ENCODE measurements around the gene ANO9.
"Not testable (repeated sequence)": the region's sequence is repeated elsewhere in the genome, so short reads cannot be mapped to it uniquely, and the experiment has no call there.

The ANO9 gene

DNA sequence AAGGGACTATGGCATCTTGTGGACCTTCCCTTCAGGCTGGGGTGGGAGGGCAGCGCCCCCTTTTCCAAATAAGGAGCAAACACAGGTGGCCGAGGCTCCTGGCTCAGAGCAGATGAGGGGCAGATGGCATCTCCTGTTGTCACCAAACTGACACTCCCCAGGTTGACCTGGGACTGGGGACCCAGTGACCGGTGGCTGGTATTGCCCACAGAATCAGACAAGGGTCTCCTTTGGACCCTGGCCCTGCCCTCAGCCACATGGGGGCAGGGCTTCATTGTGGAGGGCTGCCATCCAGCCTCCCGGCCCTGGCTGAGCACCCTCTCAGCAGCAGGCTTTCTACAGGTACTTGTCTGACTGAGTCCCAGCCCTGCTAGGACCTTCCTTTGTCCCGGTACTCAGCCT lies 26.2 kb downstream of the ANO9 start:
- DNase-seq (ENCODE audit: low read depth) = no peak

DNA sequence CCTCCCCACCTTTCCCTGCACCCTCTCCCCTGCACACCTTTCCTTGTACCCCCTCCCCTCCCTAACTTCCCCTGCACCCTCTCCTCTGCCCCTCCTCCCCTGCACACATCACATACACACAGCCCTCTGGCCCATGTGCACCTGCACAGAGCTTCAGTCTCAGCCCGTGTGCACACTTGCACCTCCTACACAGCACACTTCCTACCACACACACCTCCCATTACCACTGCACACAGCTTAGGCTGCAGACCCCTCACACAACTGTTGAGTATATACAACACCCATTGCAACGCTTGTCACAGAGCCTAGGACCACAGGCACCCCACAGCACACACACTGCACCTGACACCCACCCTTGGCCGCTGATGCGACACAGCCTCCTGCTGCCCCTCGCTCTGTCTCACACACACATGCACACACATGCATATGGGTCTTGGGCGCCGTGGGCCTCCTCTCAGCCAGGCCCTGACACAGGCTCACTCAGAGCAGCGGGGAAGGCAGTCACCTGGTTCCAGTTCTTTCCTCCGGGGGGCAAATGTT lies 27.4 kb downstream of the ANO9 start:
- DNase-seq (ENCODE audit: low read depth) = no peak

- no peak for DNase-seq (ENCODE audit: low read depth)
Observed at GRCh38 chr11:413120-414081, 28.4 kb downstream of the ANO9 start.

GRCh38 chr11:412641-413119 lies 29.1 kb downstream of the ANO9 start:
- no peak for DNase-seq (ENCODE audit: low read depth)

DNA sequence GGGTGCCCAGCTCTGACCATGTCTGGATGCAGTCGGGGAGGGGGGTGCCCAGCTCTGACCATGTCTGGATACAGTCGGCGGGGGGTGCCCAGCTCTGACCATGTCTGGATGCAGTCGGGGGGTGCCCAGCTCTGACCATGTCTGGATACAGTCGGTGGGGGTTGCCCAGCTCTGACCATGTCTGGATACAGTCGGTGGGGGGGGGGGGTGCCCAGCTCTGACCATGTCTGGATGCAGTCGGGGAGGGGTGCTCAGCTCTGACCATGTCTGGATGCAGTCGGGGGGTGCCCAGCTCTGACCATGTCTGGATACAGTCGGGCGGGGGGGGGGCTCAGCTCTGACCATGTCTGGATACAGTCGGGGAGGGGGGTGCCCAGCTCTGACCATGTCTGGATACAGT lies 30.3 kb downstream of the ANO9 start:
- not testable (repeated sequence) for DNase-seq (ENCODE audit: low read depth)

- not testable (repeated sequence) for DNase-seq (ENCODE audit: low read depth)
Observed at GRCh38 chr11:410711-411110, 31.1 kb downstream of the ANO9 start.

DNA sequence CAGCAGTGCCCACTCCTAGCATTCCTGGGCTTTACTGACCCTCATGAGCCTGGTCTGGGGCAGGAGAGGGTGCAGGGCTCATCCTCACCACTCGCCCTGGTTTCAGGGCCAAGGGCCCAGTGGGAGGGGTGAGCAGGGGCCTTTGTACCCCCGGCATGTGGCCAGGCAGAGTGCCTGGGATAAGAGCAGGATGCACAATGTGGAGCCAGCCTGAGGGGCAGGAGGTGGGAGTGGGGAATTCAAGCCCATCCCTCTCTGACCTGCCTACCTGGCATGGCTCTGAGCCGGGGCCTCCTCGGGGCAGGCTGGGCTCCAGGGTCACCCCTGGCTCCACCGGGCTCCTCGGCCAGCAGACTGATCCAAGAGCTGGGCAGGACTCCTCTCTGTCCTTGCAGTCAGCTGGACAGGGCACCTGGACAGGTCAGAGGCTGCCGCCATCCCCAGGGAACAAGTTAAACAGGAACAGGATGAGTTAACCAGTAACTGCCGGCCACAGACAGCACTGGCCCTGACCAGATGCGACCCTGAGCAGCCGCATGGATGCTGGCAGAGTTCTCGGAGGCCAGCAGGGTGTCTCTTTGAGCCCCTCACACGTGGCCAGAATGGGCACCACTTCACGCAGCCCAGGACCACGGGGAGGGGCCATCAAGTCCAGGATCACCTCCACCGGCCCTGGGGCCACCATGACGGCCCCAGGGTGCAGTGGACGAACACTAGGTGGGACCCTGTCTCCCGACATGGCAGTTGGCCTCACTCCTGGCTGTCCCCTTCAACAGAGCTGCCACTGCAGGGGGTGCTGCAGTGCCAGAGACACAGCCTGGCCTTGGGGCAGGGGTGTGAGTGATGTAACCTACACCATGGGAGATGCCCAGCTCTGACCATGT lies 32.0 kb downstream of the ANO9 start:
- no peak for DNase-seq (ENCODE audit: low read depth)

DNA sequence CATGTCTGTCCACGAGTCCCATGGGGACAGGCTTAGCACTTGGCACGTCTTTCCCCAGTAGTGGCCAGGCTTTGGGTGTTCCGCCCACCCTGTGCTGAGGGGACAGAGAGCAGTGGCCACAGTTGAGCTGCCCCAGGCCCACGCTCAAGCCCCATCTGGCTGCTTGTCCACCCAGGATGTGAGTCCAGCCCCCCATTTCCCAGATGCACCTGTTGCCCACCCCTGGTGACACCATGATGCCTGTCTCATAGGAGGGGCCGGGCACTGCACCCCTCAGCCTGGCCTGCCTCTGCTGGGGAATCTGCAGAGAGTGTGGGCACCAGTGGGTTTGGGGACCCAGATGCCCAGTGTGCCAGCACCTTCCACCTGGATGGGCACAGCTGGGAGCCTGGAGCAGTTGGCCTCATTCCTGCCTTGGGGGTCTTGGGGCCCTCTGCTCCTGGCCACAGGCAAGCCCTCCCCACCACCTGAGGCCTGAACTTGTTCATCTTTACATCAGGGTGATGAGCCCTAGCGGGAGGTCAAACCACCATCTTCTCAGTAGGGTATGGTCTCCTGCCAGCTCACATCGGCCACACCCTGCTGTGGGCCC lies 32.7 kb downstream of the ANO9 start:
- DNase-seq (ENCODE audit: low read depth) = no peak

DNA sequence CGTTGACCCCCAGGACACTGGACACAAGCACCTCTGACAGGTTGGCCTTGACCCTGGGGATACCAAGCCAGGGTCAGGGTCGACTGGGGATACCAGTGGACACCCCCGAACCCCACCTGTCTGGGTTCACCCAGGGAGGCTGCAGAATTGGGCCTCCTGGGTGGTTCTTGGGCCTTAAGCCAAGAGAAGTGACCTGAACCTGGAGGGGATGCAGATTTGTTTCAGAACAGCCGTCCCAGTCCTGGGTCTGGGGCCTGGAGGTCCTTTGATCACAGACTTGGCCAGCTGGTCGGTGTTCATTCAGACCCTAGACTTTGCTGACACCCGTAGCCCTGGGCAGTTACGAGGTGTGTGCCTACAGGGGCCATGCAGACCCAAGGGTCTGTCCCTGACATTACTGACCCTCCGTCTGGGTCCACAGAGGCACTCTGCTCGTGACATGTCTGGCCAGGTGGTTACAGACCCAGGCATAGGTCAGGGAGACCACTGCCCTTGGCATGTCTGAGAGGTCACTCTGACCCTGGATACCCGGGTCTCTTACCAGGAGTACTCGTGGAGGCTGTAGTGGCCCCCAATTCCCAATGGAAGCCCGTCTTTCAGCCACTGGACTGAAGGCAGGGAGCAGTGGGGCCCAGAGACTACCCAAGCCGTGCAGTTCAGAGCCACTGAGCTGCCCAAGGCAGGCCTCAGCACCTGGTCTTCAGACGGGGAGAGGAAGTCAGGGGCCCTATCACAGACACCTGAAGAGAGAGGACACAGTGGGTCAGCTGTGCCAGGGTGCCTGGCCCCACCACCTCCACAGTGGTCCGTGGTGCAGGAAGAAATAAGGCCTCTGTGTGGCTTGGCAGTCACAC lies 33.4 kb downstream of the ANO9 start:
- no peak for DNase-seq (ENCODE audit: low read depth)

DNA sequence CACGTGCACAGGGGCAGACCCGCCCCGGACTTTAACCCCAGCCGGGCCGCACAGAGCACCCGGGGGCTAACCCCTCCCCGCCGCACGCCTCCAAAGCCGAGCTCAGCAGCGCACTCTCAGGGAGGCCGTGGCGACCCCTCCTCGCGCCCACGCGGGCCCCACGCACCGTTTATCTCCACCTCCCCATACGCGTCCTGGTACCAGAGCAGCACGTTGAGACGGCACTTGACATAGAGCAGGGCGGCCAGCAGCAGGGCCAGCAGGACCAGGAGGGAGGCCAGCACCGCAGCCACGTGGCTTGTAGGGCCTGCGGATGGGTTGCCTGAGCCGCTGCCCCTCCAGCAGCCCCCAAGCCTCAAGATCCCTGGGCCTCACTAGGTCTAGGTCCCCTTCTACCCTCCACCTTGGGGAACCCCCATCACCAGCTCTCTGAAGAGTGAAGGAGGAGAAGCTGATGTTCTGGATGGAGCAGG lies 34.1 kb downstream of the ANO9 start:
- DNase-seq (ENCODE audit: low read depth) = no peak

GRCh38 chr11:406796-407650 lies 34.8 kb downstream of the ANO9 start:
- peak; percentile 82 for DNase-seq (ENCODE audit: low read depth)

- DNase-seq (ENCODE audit: low read depth) = no peak
Observed at GRCh38 chr11:405954-406795, 35.6 kb downstream of the ANO9 start.

GRCh38 chr11:405323-405953 lies 36.4 kb downstream of the ANO9 start:
- no peak for DNase-seq (ENCODE audit: low read depth)

- DNase-seq (ENCODE audit: low read depth) = no peak
Observed at GRCh38 chr11:404551-405264, 37.1 kb downstream of the ANO9 start.

DNA sequence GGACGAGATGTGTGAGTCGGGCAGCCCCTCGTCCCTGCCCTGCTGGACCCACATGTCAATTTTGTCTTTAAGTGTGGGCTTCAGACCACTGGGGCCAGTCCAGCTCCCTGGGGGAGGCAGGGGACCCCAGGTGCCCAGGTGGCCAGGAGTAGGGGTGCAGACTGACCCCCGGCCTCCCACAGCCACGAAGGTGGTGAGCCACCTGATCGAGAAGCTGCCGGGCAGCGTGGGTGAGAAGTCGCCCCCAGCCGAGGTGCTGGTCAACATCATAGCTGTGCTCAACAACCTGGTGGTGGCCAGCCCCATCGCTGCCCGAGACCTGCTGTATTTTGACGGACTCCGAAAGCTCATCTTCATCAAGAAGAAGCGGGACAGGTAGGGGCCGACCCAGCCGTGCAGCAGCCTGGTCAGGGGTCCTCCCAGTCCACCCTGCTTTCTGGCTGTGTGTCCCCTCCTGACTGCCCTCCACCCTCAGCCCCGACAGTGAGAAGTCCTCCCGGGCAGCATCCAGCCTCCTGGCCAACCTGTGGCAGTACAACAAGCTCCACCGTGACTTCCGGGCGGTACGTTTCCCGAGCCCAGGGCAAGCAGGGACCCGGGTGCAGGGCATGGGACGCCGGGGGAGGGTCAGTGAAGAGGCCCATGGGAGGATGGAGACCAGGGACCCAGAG lies 37.9 kb downstream of the ANO9 start:
- no peak for DNase-seq (ENCODE audit: low read depth)

DNA sequence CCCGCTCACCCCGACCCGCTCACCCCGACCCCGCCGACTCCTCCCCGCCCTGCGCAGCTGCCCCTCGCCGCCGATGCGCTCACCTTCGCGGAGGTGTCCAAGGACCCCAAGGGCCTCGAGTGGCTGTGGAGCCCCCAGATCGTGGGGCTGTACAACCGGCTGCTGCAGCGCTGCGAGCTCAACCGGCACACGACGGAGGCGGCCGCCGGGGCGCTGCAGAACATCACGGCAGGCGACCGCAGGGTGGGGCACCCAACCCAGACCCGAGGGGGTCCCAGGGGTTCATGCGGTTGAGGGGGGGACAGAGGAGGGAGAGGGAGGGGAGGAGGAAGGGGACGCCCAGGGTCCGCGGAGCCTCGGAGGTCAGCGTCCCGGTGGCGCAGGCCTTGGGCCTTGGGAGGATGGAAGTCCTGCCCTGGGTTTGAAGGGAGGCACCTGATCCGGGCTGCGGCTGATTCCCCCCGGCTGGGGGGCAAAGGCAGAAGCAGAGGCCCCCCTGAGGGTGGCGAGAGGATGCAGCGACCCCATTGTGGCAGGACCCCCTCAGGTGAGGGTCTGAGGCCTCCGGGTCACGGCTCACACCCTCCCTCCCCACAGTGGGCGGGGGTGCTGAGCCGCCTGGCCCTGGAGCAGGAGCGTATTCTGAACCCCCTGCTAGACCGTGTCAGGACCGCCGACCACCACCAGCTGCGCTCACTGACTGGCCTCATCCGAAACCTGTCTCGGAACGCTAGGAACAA lies 38.6 kb downstream of the ANO9 start:
- DNase-seq (ENCODE audit: low read depth) = no peak

- not testable (repeated sequence) for DNase-seq (ENCODE audit: low read depth)
Observed at GRCh38 chr11:401196-401595, 40.6 kb downstream of the ANO9 start.
